Measurements from ENCODE around the gene TNS4. TPM values are rescaled to one million over a fixed set of nuclear protein-coding genes. Genes with fewer than 3 reads are reported as not detected.

The TNS4 gene
- total RNA-seq, 4 donors from 2014 or later: 0.30 TPM; not detected in 3

DNA sequence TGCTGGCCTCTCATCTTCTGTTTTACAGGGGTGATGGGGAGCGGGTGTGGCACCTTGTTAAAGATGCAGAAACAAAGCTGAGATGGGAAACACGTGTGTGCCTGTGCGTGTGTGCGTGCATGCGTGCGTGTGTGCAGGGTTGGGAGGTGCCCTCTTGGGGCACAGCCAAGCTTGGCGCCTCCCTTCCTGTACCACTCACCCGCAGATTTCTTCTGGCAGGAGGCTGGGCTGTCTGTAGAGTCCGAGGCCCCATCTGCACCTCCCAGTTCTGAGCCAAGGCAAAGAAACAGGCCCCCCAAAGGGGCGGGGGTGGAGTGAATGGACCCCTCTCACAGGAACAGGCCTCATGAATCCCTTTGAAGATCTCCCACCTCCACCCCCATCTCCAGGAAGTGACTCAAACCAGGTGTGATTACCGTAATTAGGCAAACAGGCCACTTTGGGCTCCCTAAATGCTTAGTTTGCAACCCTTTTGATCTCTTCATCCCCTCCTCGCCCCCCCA is 20.9 kb downstream of the TNS4 start:
- H3K27me3 ChIP-seq: no peaks in the 10 kb centered on the region
- H3K36me3 ChIP-seq: no peaks in the 10 kb centered on the region
- H3K4me3 ChIP-seq: no peak overlapping the region
- WGBS, 2 donors: 43 to 53% methylated on average over 12 of the region's 12 CpGs
- DNase-seq (ENCODE audit: low spot score in 2 of 2): no peak
- TF ChIP-seq POLR2A (IDR thresholded peaks at IDR 0.05): no peak
- TF ChIP-seq, protein P1, sequence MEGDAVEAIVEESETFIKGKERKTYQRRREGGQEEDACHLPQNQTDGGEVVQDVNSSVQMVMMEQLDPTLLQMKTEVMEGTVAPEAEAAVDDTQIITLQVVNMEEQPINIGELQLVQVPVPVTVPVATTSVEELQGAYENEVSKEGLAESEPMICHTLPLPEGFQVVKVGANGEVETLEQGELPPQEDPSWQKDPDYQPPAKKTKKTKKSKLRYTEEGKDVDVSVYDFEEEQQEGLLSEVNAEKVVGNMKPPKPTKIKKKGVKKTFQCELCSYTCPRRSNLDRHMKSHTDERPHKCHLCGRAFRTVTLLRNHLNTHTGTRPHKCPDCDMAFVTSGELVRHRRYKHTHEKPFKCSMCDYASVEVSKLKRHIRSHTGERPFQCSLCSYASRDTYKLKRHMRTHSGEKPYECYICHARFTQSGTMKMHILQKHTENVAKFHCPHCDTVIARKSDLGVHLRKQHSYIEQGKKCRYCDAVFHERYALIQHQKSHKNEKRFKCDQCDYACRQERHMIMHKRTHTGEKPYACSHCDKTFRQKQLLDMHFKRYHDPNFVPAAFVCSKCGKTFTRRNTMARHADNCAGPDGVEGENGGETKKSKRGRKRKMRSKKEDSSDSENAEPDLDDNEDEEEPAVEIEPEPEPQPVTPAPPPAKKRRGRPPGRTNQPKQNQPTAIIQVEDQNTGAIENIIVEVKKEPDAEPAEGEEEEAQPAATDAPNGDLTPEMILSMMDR (IDR thresholded peaks at IDR 0.05): no peak
- TF ChIP-seq EP300 (IDR thresholded peaks at IDR 0.05): no peak
- no peak overlapping the region for H3K27ac ChIP-seq
- peaks cover 0 to 28% (median 14%) of the 10 kb centered on the region in 4 donors for H3K4me1 ChIP-seq
- no peaks in the 10 kb centered on the region for H3K9me3 ChIP-seq

DNA sequence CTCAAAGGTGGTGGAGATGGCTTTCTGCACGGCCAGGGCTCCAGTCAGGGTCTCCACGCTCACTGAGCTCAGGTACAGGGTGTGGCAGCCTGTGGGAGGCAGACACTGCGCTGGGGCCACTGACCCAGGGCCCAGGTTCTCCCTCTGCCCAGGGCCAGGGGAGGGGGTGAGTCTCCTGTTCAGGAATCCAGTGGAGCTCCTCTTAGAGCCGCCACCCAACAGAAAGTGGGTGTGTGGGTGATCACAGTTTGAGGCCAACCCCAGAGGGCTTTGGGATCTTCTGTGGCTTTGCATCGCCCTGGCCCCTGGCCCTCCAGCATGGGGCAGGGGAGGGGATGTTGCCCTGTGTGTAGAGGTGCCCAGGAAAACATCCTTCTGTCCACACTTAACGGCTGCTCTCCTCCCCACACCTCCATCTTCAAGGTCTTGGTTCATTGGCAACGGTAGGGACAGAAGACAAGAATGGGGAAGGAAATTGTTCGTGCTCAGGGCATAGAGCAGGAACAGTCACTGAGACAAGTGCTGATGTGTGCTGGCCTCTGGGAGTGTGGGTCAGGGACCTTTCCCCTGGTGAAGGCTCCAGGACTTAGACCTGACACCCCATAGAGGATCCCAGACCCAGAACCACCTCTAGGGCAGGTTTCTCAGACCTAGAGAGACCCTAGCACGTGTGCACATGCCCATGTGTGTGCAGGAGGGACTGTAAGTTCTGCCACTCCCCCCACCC is 21.5 kb downstream of the TNS4 start:
- Histone ChIP-seq H3K36me3 (no peaks in the 10 kb centered on the region), H3K9me3 (no peaks in the 10 kb centered on the region), H3K27me3 (no peaks in the 10 kb centered on the region), H3K4me3 (no peak overlapping the region), H3K4me1 (peaks cover 0 to 28% (median 13%) of the 10 kb centered on the region in 4 donors), H3K27ac (no peak overlapping the region)
- TF ChIP-seq POLR2A (IDR thresholded peaks at IDR 0.05) (no peak), EP300 (IDR thresholded peaks at IDR 0.05) (no peak)
- TF ChIP-seq, protein P1 (IDR thresholded peaks at IDR 0.05): no peak
- 74 to 84% methylated on average over 9 of the region's 9 CpGs for WGBS, 2 donors
- no peak for DNase-seq (ENCODE audit: low spot score in 2 of 2)

GRCh38 chr17:40478486-40478885 is 22.9 kb downstream of the TNS4 start:
- Histone ChIP-seq H3K4me3 (no peak overlapping the region), H3K9me3 (no peaks in the 10 kb centered on the region), H3K27ac (no peak overlapping the region), H3K4me1 (peaks cover 0 to 34% (median 13%) of the 10 kb centered on the region in 4 donors), H3K27me3 (no peaks in the 10 kb centered on the region), H3K36me3 (no peaks in the 10 kb centered on the region)
- TF ChIP-seq POLR2A (IDR thresholded peaks at IDR 0.05) (no peak), EP300 (IDR thresholded peaks at IDR 0.05) (no peak)
- TF ChIP-seq, protein P1 (IDR thresholded peaks at IDR 0.05): no peak
- no peak for DNase-seq (ENCODE audit: low spot score in 2 of 2)
- 89 to 95% methylated on average over 13 of the region's 13 CpGs for WGBS, 2 donors

DNA sequence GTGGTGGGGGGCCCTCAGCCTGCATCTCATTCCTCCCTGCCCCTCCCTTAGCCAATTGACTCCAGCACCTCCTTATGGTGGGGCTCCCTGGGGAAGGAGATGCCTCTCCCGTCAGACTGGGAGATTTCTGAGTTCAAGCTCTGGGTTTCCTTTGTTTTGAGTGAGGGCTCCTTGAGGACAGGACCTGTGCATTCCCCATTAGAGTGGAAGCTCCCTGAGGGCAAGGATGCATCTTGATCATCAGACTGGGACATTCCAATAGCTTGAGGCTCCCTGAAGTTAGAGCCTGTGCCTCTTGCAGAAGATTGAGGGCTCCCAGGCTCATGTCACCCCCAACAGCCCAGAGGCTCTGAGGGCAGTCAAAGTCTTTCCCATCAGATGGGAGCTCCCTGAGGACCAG is 23.6 kb downstream of the TNS4 start:
- 75 to 90% methylated on average over 1 of the region's 1 CpG for WGBS, 2 donors

More for the DNA sequence above, 23.6 kb downstream of the TNS4 start:
- Histone ChIP-seq H3K27me3 (no peaks in the 10 kb centered on the region), H3K9me3 (no peaks in the 10 kb centered on the region), H3K4me1 (peaks cover 0 to 34% (median 13%) of the 10 kb centered on the region in 4 donors), H3K36me3 (no peaks in the 10 kb centered on the region), H3K4me3 (no peak overlapping the region), H3K27ac (no peak overlapping the region)
- DNase-seq (ENCODE audit: low spot score in 2 of 2): no peak
- TF ChIP-seq, protein P1 (IDR thresholded peaks at IDR 0.05): no peak
- TF ChIP-seq POLR2A (IDR thresholded peaks at IDR 0.05) (no peak), EP300 (IDR thresholded peaks at IDR 0.05) (no peak)

Measured in tibial nerve (tissue), 4 donors.